Panc1 (cell line): Measurements from ENCODE around the gene RRP9. TPM values are rescaled to one million over a fixed set of nuclear protein-coding genes. Genes with fewer than 3 reads are reported as not detected.

Source experiments
- ATAC-seq: fragments of 200-7000 bp; cut with Tn5 transposase; 2 replicates; pipeline ENCODE4 v1.9.1; 2020; ENCODE audit warnings: mild to moderate bottlenecking, moderate library complexity
- BruUV-seq: library from RNA; stranded (reverse); fragments of 400-500 nt; replicated peaks from 2 replicates; lab custom pipeline; 2021; lab: Mats Ljungman, UMichigan
- CTCF ChIA-PET: fragments of 300-600 bp; sonication (Branson Sonifier 250); formaldehyde crosslinking; loops from one replicate; lab custom pipeline; 2022; ENCODE audit warnings: antibody characterized with exemption; lab: Charles Lee
- POLR2A ChIA-PET: fragments of 300-600 bp; sonication (Branson Sonifier 250); formaldehyde crosslinking; loops from one replicate; lab custom pipeline; 2022; ENCODE audit warnings: antibody characterized with exemption; lab: Charles Lee
- DNase-seq: peaks from one replicate; pipeline ENCODE4 v3.0.0-alpha.2; 2010; ENCODE audit warnings: low read depth, low spot score
- H3K27ac ChIP-seq: 2 replicates; pipeline ENCODE4 v1.5.1; 2011; ENCODE audit warnings: mild to moderate bottlenecking, low read length, inconsistent platforms
- H3K27me3 ChIP-seq: fragments of 200-500 bp; sonication (Bioruptor generic); 2 replicates; pipeline ENCODE4 v1.6.0; 2014; ENCODE audit warnings: low read length, inconsistent platforms; ENCODE audit not compliant: control insufficient read depth, insufficient read depth
- H3K36me3 ChIP-seq: fragments of 200-500 bp; sonication (Bioruptor generic); 2 replicates; pipeline ENCODE4 v1.5.1; 2014; ENCODE audit warnings: inconsistent platforms, mild to moderate bottlenecking, low read length, moderate library complexity; ENCODE audit not compliant: control insufficient read depth, insufficient read depth
- H3K4me1 ChIP-seq: 2 replicates; pipeline ENCODE4 v1.5.1; 2011; ENCODE audit warnings: inconsistent platforms, mild to moderate bottlenecking, low read length, moderate library complexity; ENCODE audit not compliant: control insufficient read depth, insufficient read depth
- H3K4me3 ChIP-seq, 2 experiments: 2 replicates each; pipeline ENCODE4 v1.5.1; 2011 to 2012; ENCODE audit warnings: low read depth in 2 of 2, low read length in 2 of 2, mild to moderate bottlenecking in 2 of 2, inconsistent platforms in 1 of 2, moderate library complexity in 1 of 2
- H3K9me3 ChIP-seq: fragments of 200-500 bp; sonication (Bioruptor generic); 2 replicates; pipeline ENCODE4 v1.5.1; 2014; ENCODE audit warnings: low read depth, mild to moderate bottlenecking, inconsistent platforms, low read length, moderate library complexity; ENCODE audit not compliant: control insufficient read depth, insufficient read depth
- CTCF ChIP-seq: fragments of 450-650 bp; IDR thresholded peaks from 2 replicates; pipeline ENCODE4 v1.5.1; 2017; ENCODE audit warnings: mild to moderate bottlenecking
- POLR2AphosphoS5 ChIP-seq: IDR thresholded peaks from 2 replicates; pipeline ENCODE4 v1.6.1; 2012; ENCODE audit warnings: mild to moderate bottlenecking, low read depth, low read length, moderate library complexity
- REST ChIP-seq, 2 experiments: IDR thresholded peaks; 2 replicates each; pipeline ENCODE4 v1.6.1; 2011 to 2012; ENCODE audit warnings: low read depth in 2 of 2, control low read depth in 1 of 2, low read length in 1 of 2, mild to moderate bottlenecking in 1 of 2, moderate library complexity in 1 of 2; ENCODE audit not compliant: insufficient read depth in 1 of 2
- SIN3A ChIP-seq: IDR thresholded peaks from 2 replicates; pipeline ENCODE4 v1.6.1; 2012; ENCODE audit warnings: low read depth, mild to moderate bottlenecking, low read length, moderate library complexity, borderline replicate concordance; ENCODE audit not compliant: insufficient read depth
- TCF7L2 ChIP-seq: IDR thresholded peaks from 2 replicates; pipeline ENCODE4 v1.6.1; 2011; ENCODE audit warnings: mild to moderate bottlenecking, low read depth, low read length, inconsistent platforms
- in situ Hi-C: cut with HindIII; loops from 2 replicates; pipeline ENCODE4 v1.10.0; 2016; ENCODE audit warnings: low sequenced_read_pairs, low pct_unique_long_range_greater_than_20kb
- intact Hi-C: fragments of 100-400 bp; cut with micrococcal nuclease; formaldehyde crosslinking; loops from one replicate; pipeline ENCODE4 v1.10.0; 2022; ENCODE audit not compliant: unreplicated experiment
- total RNA-seq: library from RNA; stranded (reverse); gene quantifications from one replicate; pipeline ENCODE4 v1.2.1, GENCODE V29; 2021; ENCODE audit not compliant: unreplicated experiment

RRP9 gene
- total RNA-seq, 1 experiment from 2014 or later, result 54.5 TPM

- TF ChIP-seq TCF7L2 (no peak), SIN3A (no peak), REST (IDR thresholded peaks at IDR 0.05; ENCODE audit: insufficient read depth in 1 of 2, low read depth in 2 of 2, low read length in 1 of 2) (no peak), CTCF (no peak), POLR2AphosphoS5 (no peak)
- Histone ChIP-seq H3K4me3 (no peak overlapping the region), H3K4me1 (no peaks in the 10 kb centered on the region), H3K27ac (no peak overlapping the region), H3K9me3 (no peaks in the 10 kb centered on the region), H3K27me3 (no peaks in the 10 kb centered on the region), H3K36me3 (no peaks in the 10 kb centered on the region)
- DNase-seq (no peak), ATAC-seq (no peak)
- intact Hi-C loops (no loop called here), in situ Hi-C loops (no loop called here)
- ChIA-PET CTCF (no interaction called here), POLR2A (no interaction called here)
- no TSS peak for BruUV-seq
Measured at GRCh38 chr3:51897391-51897790, 44.3 kb downstream of the RRP9 start.

DNA sequence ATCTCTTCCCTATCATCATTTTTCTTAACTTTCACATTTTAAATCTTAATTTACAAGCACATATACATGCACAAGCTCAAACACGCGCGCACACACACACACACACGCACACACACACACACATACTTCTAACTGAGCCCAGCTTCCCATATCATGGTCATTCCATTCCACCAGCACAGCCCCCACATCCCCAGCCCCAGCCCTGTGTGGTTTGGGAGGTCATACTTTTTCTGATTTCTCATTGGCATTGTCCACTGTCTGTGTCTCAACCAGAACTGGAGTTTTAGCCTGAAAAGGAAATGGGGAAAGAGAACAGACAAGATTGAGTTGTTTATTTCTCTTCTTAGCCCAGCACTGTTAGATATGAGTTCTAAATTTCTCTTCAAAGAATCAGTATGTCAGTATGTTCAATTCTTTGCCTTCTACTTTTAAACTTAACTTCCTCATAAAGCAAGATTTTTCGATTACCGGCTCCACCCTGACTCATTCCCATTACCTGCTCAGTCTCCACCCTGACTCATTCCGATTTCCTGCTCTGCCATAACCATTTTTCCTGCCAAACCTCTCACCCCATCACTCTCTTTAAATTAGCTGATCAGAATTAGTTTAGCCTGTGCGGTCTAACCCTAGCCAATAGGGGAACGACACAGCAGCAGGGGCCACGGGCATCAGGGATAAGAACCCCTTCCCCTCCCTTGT, 44.9 kb downstream of the RRP9 start:
- no peak for ATAC-seq
- intact Hi-C loops, result no loop called here
- BruUV-seq, result no TSS peak

More for the DNA sequence above, 44.9 kb downstream of the RRP9 start:
- H3K4me3 ChIP-seq, result no peak overlapping the region
- TF ChIP-seq REST (IDR thresholded peaks at IDR 0.05; ENCODE audit: insufficient read depth in 1 of 2, low read depth in 2 of 2, low read length in 1 of 2) (no peak), SIN3A (no peak), CTCF (no peak), POLR2AphosphoS5 (no peak), TCF7L2 (no peak)
- H3K27me3 ChIP-seq, result no peaks in the 10 kb centered on the region; the same call in 1 of the 2 replicates
- H3K27ac ChIP-seq, result no peak overlapping the region
- H3K4me1 ChIP-seq, result no peaks in the 10 kb centered on the region
- H3K9me3 ChIP-seq, result no peaks in the 10 kb centered on the region
- ChIA-PET POLR2A (no interaction called here), CTCF (no interaction called here)
- no peaks in the 10 kb centered on the region for H3K36me3 ChIP-seq
- in situ Hi-C loops, result no loop called here
- no peak for DNase-seq
